Left lobe of liver (tissue), 2 donors: ENCODE data around the gene RBP3. TPM values are rescaled to one million over a fixed set of nuclear protein-coding genes. Genes with fewer than 3 reads are reported as not detected.

ENCODE experiments used
- ATAC-seq: fragments of 200-7000 bp; cut with Tn5 transposase; one replicate; pipeline ENCODE4 v1.9.1; 2020; ENCODE audit warnings: mild to moderate bottlenecking, moderate library complexity
- DNase-seq: peaks from one replicate; pipeline ENCODE4 v3.0.0-alpha.2; 2020; ENCODE audit warnings: low spot score
- total RNA-seq: library from RNA; stranded (reverse); gene quantifications from one replicate; pipeline ENCODE4 v1.2.1, GENCODE V29; 2021
- donor health status: DM: no; HTN: no; CAD: no; lungs with moderate emphysema.
- donor health status: DM: no; HTN: yes; CAD: no.

The RBP3 gene
- total RNA-seq, 1 donor from 2014 or later: not detected

- DNase-seq (no peak), ATAC-seq (no peak)
Observed at GRCh38 chr10:47354165-47354564, 6.0 kb downstream of the RBP3 start.

DNA sequence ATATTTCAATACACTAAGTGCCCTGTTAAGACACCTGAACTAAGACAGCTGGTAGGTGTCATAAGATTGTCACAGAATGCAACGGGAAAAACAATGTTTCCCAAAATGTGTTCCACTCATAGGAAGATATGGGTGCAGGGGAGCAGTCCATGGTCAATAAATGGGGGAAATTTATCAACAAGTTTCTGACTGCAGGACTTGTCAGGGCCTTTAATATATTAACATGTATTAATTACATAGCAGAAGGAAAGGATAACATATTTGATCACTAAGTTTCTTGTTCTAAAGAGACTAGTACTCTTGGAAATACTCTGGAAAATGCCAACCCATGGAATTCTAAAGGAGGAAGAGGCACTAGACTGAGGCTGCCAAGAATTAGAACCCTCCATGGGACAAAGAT lies 6.7 kb downstream of the RBP3 start:
- no peak for DNase-seq
- ATAC-seq: no peak

DNA sequence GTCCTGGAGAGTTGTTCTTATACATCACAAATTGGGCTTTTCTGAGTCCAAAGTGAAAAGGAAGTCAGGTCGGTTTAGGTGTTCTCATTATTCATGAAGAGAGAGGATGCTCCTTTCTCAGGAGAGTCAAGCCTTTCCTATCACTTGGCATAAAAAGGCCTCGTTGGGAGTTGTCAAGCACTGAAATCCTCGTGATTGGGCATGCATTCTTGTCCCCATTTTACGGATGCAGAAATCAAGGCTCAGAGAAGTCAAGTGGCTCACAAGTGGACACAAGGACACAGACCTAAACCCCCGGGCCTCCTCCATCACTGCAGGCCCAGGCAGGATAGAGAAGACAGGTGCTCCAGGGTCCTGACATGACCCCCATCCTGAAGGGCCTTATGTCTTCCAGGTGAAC lies 8.5 kb downstream of the RBP3 start:
- DNase-seq (no peak), ATAC-seq (no peak)

GRCh38 chr10:47357131-47357582 lies 9.0 kb downstream of the RBP3 start:
- DNase-seq: no peak
- ATAC-seq: no peak

- no peak for ATAC-seq
- no peak for DNase-seq
Observed at GRCh38 chr10:47357911-47358310, 9.7 kb downstream of the RBP3 start.

- ATAC-seq (no peak), DNase-seq (no peak)
Observed at GRCh38 chr10:47358457-47358856, 10.3 kb downstream of the RBP3 start.

GRCh38 chr10:47359101-47359500 lies 10.9 kb downstream of the RBP3 start:
- DNase-seq (no peak), ATAC-seq (no peak)

DNA sequence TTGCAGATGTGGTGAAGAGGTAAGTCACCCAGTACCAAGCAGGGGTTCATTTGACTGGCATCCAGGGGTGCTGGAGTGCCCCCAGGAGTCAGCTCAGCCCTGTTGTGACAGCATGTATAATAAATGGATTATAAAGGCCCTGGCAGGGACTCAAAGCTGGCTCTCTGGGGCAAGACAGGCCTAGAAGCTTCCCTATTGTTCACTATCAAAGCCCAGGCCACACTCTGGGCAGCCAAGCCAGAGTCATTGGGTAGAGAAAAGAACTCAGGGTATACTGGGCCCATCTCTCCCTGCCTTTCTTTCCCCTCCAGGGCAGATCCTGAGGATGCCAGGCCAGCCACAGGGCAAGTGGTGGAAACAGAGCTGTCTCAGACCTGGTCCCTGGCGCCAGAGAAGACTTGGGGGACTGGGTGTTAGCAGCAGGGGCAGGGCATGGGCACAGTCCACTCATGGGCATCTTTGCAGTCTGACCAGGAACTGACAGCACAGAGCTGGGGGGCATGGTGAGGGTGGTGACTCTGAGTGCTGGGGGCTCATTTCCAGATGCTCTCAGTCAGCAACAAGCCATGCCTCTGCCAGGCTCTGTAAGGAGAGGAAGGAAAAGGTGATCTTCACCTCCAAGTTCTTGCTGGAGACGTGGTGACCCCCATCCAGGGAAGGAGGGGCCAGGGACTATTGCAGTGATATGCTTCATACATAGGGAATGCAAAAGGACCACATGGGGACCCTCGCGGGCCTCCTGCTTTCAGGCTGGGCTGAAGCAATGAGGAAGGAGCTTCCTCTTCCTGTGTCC lies 11.7 kb downstream of the RBP3 start:
- ATAC-seq: no peak
- no peak for DNase-seq

- no peak for ATAC-seq
Observed at GRCh38 chr10:47360419-47361040, 12.4 kb downstream of the RBP3 start.

GRCh38 chr10:47361293-47361692 lies 13.1 kb downstream of the RBP3 start:
- DNase-seq: no peak
- peak; percentile 56 for ATAC-seq

More at GRCh38 chr10:47360419-47361040, 12.4 kb downstream of the RBP3 start:
- DNase-seq: no peak

GRCh38 chr10:47362199-47362598 lies 14.0 kb downstream of the RBP3 start:
- no peak for DNase-seq
- ATAC-seq: no peak

DNA sequence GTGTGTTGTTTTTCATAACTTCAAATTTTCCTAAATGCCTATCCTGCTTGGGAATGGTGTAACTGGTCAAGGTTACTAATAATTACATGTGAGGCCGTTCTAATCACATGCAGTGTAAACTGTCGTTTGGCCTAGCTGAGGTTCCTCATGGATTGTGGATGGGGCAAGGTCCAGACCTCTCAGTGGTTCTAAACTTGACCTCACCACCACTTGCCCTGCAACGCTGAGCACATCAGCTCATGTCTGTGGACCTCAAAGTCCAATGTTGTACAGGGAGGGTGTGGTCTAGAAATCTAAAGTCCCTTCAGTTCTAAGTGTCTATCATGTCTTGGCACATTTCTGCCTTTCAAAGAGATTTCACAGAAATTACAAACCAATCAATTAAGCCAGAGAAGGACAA lies 15.6 kb downstream of the RBP3 start:
- no peak for DNase-seq

GRCh38 chr10:47364366-47364765 lies 16.2 kb downstream of the RBP3 start:
- ATAC-seq: no peak
- no peak for DNase-seq

More for the DNA sequence above, 15.6 kb downstream of the RBP3 start:
- peak; percentile 73 for ATAC-seq

GRCh38 chr10:47364911-47365310 lies 16.7 kb downstream of the RBP3 start:
- ATAC-seq (no peak), DNase-seq (no peak)

DNA sequence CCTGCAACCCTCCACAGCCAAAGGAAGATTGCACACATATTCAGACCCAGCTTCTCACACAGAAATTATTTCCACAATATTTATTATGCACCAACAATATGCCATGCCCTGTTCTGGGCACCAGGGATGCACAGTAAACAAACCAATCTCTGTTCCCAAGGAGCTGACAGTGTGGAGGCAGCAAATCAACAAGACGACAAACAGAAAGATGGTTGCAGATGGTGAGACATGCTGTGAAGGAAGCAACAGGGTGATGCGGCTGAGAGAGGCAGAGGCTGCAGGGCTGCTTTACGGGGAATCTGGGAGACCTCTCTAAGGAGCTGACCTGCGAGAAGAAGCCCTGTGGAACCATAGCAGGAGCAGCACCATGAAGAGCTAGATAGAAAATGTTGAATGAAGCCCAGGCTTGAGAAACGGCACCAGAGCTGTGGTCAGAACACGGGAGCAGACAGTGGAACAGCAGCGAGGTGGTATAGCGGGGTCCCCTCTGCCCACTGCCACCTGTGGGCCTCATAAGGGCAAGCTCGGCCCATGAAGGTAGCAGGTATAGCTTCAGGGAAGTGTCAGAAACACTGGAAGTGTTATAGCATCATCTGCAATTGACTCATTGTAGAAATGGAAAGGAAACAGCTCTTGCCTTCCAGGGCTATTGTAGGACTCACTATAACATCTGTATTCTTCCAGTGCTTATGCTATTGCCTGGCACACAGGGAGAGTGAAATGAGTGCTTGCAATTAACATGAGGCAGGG lies 17.4 kb downstream of the RBP3 start:
- ATAC-seq (no peak), DNase-seq (no peak)

DNA sequence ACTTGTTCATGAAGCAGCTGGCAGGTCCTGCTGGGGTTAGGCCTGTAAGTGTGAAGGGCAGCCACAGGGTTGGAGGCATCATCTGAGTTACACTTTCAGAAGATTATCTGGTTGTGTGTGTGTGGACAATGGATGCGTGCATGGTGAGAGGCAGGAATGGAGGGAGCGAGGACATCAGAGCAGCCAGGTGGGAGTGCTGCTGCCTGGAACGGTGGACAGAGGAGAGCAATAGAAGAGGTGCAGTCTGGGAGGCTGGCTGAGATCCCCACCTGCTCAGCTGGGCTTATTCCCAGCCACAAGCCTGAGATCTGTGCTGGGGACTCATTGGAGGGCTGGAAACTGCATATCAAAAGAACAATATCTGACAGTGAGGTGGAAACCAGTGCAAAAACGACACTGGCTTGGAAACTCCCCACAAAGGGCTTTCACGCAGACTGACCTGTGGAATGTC lies 18.0 kb downstream of the RBP3 start:
- DNase-seq (peak; percentile 18), ATAC-seq (no peak)

GRCh38 chr10:47366731-47367460 lies 18.7 kb downstream of the RBP3 start:
- DNase-seq: no peak
- no peak for ATAC-seq

- no peak for ATAC-seq
- DNase-seq: peak; percentile 26
Observed at GRCh38 chr10:47367646-47368045, 19.5 kb downstream of the RBP3 start.

DNA sequence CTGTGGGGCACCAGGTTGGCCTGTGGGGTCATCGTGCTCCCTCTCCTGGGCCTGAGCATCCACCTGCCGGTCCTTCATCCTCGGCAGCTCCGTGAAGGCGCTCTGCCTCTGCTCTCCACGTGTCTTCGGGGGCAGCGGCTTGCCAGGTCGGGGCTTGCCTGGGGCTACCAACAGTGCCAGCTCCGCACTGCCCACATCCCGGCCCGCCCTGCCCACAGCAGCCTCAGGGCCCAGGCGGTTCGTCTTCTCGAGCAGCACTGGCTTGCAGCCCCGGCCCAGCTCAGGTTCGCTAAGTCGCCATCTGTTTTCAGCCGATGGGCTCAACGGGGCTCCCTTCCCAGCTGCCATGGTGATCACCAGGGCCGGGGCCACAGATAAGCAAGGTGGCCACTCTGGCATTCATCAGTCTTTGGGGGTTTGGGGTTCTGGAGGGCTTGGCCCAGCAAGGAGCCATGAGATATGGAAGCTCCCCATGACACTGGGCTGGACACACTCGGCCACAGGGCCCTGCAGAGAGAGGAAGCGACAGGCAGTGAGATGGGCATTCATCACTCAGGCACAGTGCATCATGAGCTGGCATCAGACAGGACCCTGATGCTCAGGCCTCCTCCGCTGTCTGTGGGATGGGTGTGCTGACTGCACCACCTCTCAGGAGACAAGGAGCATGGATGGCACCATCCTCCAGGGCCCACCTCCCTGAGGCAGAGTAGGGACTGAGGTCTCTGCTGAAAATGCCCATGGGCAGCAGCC lies 20.4 kb downstream of the RBP3 start:
- DNase-seq (peak; percentile 37), ATAC-seq (no peak)

DNA sequence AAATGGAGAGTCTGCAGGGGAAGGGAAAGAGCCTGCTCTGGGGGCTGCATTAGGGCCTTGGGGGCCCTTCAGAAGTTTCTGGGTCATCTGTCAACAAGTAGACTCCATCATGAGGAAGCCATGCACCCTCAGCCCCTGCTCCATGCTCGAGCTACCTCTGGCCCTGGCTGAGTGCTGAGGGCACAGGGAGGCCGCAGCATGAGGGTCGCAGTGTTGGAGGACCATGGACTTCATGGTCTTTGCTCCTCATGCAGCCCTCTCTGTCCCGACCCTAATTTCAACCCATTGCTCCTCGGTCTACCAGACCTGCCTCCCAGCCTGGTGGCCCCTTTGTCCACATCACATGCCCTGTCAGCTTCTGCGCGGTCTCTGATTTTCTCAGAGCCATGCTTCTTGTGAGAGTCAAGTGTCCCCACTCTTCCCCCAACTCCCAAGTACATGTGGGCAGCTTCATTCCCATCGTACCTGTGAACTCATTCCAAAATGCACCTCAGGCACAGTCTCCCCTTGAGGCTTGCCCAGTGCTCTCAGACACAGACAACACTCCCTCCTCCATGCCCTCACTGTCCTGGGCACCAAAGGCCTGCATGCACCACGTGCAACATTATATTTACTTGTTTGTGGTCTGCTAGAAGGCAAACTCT lies 21.2 kb downstream of the RBP3 start:
- ATAC-seq: no peak

More for the DNA sequence above, 21.2 kb downstream of the RBP3 start:
- DNase-seq: peak; percentile 14
